ENCODE results near the gene IL19.

- TF ChIP-seq, protein P1, sequence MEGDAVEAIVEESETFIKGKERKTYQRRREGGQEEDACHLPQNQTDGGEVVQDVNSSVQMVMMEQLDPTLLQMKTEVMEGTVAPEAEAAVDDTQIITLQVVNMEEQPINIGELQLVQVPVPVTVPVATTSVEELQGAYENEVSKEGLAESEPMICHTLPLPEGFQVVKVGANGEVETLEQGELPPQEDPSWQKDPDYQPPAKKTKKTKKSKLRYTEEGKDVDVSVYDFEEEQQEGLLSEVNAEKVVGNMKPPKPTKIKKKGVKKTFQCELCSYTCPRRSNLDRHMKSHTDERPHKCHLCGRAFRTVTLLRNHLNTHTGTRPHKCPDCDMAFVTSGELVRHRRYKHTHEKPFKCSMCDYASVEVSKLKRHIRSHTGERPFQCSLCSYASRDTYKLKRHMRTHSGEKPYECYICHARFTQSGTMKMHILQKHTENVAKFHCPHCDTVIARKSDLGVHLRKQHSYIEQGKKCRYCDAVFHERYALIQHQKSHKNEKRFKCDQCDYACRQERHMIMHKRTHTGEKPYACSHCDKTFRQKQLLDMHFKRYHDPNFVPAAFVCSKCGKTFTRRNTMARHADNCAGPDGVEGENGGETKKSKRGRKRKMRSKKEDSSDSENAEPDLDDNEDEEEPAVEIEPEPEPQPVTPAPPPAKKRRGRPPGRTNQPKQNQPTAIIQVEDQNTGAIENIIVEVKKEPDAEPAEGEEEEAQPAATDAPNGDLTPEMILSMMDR (conservative IDR thresholded peaks at IDR 0.05; ENCODE audit: low read length), result no peak
- no peak for TF ChIP-seq EZH2phosphoT487 (IDR thresholded peaks at IDR 0.05; ENCODE audit: borderline replicate concordance, low read depth, low read length)
Measured at GRCh38 chr1:206796981-206797402, 26.4 kb downstream of the IL19 start.

Measured in OCI-LY7 (cell line).